HG03196 (cell line): ENCODE data around the gene ZNF740.

Experiments
- ATAC-seq: cut with Tn5 transposase; IDR thresholded peaks from one replicate; pipeline ENCODE4 v1.9.1; 2021; ENCODE audit not compliant: unreplicated experiment

ZNF740 gene

DNA sequence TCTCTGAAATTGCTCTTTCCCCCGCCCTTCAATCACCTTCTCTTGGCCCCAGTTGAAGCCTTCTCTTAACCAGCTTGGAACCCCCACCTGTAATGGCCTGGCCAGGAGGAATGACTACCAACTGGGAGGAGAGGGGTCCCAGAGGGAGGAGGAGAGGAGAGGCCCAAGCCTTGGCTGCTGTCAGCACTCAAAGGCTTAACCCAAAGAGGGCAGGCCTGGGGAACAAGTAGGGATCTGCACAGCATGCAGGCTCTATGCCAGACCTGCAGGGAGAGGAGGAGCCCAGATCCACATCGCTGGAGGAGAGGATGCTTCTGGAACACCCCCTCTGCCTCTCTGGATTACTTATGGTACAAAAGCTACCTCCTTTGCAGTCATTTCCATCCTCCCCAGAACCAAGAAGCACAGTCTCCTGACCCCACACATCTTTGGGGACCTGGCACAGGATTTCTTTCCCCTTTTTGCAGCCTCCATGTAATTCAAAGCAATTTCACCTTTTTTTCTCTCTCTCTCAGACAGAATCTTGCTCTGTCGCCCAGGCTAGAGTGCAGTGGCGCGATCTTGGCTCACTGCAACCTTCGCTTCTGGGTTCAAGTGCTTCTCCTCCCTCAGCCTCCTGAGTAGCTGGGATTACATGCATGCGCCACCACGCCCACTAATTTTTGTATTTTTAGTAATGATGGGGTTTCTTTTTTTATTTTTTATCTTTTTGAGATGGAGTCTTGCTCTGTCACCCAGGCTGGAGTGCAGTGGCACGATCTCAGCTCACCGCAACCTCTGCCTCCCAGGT is 45.3 kb downstream of the ZNF740 start:
- ATAC-seq: no peak

DNA sequence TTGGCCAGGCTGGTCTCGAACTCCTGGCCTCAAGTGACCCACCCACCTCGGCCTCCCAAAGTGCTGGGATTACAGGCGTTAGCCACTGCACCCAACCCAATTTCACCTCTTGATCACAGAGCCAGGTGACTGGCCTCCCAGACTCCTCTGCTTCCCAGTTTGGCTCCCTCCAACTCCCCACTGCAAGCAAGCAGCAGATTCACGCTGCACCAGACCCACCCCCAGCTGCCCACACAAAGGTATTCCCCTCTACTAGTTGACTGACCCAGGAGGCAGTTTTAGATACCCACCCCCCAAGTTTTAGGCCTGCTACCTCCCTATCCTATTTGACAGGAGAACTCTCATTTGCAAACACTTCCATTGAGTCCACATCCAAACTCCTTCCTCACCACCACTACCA is 46.3 kb downstream of the ZNF740 start:
- no peak for ATAC-seq

DNA sequence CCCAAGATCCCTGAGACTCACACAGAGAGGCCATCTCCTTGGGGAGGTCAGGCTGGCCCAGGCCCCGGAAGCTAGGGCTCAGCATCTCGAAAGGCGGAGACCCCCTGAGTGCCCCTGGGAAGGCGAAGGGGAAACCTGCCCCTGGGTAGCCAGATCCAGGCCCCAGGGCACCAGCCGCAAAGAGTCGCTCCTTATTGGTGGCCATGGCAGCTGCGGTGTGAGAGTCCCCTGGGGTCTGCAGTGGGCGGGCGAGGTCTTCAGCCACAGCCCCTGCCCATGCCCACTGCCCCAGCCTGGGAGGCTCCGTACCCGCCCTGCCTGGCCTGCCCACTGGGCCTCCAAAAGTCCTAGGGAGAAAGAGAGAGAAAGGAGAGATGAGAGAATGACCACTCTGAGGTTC is 46.8 kb downstream of the ZNF740 start:
- ATAC-seq: no peak

DNA sequence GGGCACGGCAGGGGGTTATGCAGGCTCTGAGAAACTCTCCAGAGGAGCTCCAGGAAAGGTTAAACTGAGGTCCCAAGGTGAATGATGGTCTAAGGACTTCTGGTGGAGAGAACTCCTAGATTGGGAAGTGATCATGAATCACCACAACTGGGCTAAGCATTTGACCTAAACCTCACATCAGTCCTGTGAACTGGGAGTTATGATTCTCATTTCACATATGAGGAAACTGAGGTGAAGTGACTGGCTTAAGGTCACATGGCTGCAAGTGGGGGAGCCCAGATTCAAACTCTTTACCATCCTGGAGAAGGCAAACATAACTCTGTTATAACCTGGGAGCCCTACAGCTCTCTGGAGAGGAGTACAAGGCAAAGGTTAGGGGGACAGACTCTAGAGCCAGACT is 47.3 kb downstream of the ZNF740 start:
- ATAC-seq: no peak

DNA sequence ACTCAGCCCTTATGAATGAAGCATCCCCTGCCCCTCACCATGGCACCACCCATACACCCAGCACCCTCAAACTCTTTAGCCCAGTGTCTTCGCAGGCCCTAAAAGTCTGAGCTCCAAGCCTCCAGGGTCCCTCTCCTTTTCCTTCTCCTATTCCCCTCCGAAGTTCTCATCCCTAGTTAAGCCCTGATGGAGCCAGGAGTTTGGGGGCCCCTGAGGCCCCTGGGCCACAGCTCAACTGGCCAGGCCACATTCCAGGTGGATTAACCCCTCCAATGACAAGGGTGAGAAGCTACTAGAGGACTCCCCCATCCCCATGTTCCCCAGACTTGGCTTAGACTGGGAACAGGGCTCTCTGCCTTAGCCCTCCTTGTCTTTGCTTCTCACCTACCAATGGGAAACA is 48.9 kb downstream of the ZNF740 start:
- ATAC-seq: no peak

DNA sequence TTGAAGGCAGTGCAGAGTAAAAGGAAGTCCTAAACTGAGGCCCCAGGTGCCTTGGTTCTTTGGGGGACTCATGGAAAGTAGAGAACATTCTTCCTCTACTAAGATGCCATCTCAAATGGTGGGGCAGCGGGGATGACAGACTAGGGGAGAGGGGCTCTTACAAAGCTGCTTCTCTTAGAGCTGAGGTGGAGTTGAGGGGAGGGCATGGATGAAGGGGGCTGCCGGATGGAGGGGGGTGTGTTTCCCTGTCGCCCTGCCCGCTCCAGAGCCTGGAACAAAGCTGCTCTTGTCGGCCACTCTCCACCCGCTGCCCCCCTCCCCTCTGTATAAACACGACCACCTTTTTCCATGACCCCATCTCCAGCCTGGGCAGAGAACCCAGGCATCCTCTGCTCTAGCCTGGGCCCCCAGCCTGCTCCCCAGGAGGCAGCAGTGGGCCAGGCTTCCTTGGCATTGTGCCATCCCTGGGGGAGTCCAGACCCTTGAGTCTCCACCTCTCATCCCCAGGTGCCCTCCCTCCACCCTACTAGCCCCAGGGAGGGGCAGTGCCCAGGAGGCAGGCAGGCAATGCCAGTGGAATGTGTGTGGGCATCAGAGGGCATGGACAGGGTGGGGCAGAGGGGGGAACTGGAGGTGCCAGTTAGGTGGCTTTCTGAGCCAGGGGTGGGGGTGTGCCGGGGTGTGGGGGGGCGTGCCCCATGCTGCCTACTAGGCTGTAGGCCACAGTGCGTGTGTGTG is 49.8 kb downstream of the ZNF740 start:
- no peak for ATAC-seq

DNA sequence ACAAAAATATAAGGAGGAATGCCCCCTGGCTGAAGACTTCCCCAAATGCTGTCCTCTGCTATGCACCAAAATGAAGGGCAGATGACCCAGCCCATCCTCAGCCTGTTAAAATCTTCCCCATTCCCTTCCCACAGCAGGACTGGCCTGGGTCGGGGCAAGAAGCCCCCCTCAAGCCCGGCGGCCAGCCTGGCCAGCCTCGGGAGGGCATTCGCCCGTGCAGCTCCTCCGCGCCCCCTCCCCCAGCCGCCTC is 51.1 kb downstream of the ZNF740 start:
- ATAC-seq: no peak

DNA sequence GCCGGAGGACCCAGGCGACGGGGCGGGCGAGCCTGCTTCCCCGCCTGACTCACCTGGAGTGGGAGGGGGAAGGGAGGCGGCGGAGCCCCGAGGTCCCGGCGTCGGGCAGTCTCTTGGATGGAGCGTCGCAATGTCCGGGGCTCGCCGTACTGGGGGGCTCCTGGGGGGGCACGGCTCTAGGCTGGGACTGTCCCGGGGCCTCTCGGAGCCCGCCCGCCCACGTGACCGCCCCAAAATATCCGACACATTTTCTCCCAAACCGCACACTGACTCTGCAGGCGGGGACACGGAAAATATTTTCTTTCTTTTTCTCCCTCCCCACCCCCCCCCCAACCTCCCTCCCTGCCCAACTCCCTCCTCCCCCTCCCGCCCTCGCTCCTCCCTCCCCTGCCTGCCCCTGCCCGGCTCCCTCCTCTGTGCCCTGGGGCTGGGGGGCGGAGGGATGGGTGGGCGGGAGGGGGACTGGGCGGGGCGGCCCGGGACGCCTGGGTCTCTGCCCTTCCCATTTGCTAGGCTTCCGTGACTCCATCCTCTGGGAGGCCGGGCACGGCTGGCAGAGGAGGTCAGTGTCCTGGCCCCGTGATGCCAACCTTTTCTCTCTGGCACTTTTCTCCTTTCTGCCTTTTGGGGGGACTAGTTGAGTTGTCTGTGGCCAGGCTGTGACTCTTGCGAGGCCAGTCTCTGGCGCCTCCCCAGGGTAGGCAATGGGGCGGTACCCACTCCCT is 51.6 kb downstream of the ZNF740 start, which contains the start of gene RARG:
Gene RARG, minus strand, starts transcription at position 289 of the 725 bp plus-strand sequence. CDS start 4,664 bp downstream, outside the sequence.
- no peak for ATAC-seq

DNA sequence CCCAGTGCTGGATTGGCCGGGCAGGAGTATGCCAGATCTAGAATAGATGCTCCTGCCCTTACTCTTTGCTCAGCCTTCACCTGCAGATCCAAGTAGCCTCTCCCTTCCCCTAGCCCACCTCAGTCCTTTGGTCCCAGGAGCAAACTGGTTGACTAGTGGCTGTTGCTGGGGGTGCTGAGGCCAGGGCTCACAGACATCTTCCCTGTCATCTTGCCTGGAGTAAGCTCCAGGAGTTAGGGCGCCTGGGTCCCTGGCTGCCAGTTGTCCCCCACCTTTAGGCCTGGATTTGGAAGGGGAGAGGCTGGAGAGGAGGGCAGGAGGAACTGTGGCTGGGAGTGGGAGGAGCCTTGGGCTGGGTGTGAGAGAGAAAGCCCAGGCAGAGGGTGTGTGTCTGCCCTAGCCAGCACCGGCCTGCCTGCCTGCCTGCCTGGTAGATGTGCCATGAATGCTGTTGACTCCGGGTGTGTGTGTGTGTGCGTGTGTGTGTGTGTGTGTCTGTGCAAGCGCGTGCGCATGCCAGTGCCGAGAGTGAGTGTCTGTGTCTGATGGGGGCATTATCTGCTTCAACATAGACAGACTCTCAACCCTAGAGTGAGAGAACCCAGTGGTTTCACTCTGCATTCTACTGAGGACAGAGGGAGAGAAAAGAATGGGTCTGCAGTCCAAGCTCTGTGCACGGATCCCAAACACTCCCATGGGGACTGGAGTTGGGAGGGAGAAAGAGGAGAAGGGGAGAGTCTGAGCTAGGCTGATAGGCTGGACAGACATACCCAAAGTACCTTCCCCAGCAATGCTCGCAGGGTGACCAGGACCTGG is 52.3 kb downstream of the ZNF740 start:
- ATAC-seq: no peak

DNA sequence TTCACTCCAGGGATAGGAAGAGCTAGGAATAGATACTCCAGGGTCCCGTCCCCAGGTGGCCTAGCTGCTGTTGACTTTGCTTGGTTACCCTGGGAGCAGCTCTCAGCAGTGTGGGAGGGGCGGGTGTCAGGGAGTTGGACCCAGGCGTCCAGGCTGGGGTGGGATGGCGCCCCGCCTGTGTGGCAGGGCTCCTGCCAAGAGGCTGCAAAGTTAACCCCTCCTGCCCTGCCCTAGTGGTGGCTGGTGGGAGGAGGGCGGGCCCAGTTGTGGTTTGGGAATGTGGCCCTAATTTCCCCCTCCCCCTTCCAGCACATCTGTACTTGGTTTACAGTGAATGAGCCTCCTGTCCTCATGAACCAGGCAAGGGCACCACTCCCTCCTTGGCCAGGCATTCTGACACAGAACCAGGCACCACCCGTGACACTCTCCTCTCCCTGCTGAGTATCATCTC is 53.2 kb downstream of the ZNF740 start:
- no peak for ATAC-seq

DNA sequence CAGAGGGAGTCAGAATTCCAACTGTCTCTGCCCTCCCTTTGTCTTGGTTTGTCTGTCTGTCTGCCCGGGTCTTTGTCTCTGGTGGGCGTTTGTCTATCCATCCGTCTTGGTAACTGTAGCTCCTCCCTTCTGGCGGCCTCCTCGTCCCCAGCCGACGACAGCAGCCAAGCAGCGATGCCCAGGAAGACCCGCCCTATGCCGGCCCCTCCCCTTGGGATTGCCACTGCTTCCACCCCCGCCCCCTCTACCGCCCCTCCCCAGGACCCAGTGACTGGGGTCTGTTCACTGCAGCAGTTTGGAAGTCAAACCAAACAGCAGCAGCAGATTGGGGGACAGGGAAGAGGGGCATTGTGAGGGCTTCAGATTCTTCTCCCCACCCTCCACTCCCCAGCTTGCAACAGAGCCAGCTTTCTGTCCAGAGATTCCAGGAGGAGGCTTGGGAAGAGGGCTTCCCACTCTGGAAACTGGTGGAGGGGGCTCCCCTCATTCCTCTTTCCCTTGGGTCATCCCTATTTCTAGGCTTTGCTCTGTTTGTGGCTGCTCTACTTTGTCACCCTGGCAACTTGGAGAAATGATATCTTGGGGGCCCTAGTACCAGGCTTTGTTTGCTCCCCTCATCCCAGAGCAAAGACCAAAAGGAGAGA is 53.9 kb downstream of the ZNF740 start:
- no peak for ATAC-seq

DNA sequence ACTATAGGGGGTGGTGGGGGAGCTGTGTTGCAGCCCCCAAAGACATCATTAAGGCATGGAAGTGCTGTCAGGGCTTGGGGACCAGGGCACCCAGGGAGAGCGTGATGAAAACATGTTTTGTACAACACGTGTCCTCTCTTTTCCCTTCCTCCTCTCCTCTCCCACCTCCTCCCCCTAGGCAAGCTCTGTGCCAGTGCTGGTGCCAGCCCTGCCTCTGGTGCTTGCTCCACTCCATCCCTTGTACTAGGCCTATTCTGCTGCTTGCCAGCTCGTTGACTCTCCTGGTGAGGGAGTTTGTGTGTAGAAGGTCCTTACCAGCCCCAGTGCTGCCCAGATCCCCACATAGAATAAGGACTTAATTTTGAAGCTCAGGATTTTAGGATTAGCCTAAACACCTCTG is 54.6 kb downstream of the ZNF740 start:
- ATAC-seq: no peak

DNA sequence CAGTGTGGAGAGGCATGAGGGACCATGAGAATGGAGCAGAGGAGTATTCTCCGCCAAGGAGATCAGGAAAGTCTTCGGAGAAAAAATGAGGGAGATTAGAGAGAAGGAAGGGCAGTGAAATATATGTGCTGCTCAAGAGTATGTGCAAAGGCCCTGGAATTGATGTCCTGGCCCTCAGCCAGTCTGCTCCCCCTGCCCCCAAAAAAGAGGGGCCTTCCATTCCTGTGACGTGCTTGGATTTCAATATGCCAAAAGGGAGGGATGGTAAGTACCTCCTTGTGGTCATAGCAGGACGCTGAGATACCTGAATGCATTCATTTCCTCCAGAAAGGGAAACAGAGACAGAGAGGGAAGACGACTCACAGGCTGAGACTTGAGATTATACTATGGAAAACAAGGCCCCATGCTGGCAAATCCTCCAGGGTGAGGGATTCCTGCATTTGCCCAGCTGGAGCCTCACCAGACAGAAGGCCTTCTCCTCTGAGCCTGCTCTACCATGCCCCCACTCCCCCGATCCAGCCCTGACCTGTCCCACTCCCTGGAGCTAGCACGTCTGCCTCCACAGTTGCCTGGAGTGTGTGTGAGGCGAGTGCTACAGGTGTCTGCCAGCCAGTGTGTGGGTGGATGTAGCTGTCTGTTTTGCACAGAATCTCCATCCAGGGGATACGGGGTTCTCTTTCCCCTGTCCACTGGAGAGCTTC is 55.4 kb downstream of the ZNF740 start:
- ATAC-seq: no peak

DNA sequence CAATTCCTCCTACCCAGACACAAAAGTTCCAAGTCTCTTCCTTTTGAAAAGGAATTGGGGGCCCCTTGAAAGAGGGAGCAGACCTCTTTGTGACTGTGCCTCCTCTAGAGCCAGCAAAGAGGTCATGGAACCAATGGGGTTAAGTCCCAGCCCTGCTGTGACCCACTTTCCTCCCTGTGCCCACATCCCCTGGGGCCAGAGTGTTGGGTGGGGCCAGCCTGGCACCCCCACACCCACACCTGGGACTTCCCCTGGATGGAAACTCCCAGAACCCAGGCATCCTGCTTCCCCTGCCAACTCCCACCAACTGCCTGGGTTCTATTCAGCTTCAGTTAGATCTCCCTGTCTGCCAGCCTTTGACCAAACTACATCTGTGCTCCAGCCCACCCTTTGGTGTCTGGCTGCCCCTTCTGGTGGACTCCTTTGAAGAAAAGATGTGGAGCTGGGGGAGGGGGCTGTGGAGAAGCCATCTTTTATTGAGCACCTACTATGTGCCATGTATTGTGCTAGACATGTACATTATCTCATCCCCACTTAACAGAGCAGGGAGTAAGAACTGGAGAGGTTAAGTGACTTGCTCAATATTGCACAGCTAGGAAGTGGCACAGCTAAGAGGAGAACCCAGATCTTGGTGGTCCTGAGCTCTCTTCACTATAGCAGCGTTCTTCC is 56.1 kb downstream of the ZNF740 start:
- no peak for ATAC-seq

DNA sequence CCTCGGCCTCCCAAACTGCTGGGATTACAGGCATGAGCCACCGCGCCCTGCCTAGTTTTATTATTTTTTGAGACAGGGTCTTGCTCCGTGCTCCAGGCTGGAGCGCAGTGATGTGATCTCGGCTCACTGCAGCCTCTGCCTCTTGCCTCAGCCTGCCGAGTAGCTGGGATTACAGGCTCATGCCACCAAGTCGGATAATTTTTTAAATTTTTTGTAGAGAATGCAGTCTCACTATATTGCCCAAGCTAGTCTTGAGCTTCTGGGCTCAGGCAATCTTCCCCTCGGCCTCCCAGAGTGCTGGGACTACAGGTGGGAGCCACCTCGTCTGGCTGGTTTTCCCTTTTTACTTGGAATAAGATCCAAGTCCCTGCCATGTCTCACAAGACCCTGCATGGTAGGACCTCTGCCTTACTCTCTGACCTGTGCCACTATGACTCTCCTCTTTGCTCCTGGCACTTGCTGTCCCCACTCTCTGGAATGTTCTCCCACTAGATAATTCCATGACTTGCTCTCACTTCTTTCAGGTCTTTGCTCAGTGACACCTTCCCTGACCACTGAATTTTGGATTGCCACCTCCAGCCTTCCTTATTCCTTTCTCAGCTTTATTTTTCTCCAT is 59.2 kb downstream of the ZNF740 start:
- ATAC-seq: no peak

DNA sequence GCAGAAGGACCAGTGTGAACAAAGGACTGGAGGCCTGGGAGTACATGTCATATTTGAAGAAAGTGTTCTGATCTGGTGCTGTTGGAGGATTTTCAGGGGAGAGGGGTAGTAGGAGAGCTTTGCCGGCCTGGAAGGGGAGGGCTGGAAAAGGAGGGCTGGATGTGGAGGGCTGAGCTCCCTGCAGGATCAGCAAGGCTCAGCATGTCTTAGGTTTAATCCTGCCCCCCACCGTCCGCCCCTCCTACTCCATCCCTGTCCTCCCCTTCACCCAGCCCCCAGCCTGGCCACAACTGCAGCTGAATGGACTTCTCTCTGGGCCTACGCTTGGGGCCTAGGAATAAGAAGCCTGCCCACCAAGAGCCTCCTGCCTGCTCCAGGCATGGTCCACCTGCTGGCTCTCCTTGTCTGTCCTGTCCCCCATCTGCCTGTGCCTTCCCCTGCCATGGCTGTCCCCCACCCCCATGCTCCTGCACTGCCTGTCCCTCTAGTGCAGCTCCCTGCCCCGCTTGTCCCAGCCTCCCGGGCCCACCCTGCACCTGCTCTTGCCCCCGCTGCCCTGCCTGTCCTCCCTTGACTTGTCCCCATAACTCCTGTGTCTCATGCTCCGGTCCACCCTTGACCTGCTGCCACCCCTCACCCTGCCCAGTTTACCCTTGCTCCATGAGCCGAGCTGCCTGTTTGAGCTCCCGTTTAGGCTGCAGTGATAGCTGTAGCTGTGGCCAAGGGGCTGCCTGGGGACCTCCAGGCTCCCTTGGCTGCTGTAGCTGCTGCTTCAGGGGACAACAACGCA is 61.3 kb downstream of the ZNF740 start:
- ATAC-seq: no peak

DNA sequence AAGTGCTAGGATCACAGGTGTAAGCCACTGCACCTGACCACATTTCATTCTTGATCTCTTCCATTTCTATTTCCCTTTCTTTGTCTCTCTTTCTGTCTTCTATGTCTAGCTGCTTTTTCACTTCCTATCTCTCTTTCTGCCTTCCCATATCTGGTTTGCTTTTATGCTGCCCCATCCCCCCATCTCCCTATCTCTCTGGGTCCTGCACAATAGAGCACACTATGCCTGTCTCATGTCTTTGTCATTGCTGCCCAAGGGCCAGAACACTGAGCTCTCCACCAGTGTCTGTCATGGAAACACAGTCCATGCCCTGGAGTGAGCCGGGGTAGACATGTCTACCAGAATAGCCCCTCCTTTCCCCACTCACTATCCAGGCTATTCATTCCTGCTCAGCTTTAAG is 63.8 kb downstream of the ZNF740 start:
- ATAC-seq: no peak
